Liver (tissue), 3 donors: ENCODE measurements around the gene TNRC6B.

Experiments used
- FOXA1 ChIP-seq: IDR thresholded peaks from 2 replicates; pipeline ENCODE4 v1.6.1; 2016; ENCODE audit warnings: antibody characterized with exemption
- HNF4G ChIP-seq: IDR thresholded peaks from 2 replicates; pipeline ENCODE4 v1.6.1; 2016; ENCODE audit warnings: antibody characterized with exemption
- JUND ChIP-seq, 2 donors: IDR thresholded peaks; 2 replicates each; pipeline ENCODE4 v1.6.1; 2016; ENCODE audit warnings: antibody characterized with exemption in 2 of 2
- RAD21 ChIP-seq, 2 donors: IDR thresholded peaks; 2 replicates each; pipeline ENCODE4 v1.6.1; 2016; ENCODE audit warnings: antibody characterized with exemption in 2 of 2, mild to moderate bottlenecking in 2 of 2
- SP1 ChIP-seq: IDR thresholded peaks from 2 replicates; pipeline ENCODE4 v1.6.1; 2018; ENCODE audit warnings: antibody characterized with exemption, mild to moderate bottlenecking
- TAF1 ChIP-seq: conservative IDR thresholded peaks from 2 replicates; pipeline ENCODE4 v1.6.1; 2016; ENCODE audit warnings: antibody characterized with exemption, mild to moderate bottlenecking
- YY1 ChIP-seq: IDR thresholded peaks from 2 replicates; pipeline ENCODE4 v1.6.1; 2016; ENCODE audit warnings: antibody characterized with exemption, mild to moderate bottlenecking
- TF ChIP-seq, protein P1 (sequence below): fragments of 150-350 bp; IDR thresholded peaks from 2 replicates; pipeline ENCODE4 v1.5.1; 2017; ENCODE audit warnings: improper control_type of control experiment, low read depth, low read length; ENCODE audit not compliant: missing input control
- TF ChIP-seq, protein P2 (sequence below): IDR thresholded peaks from 2 replicates; pipeline ENCODE4 v1.6.1; 2016; ENCODE audit warnings: antibody characterized with exemption
- TF ChIP-seq, protein P3 (sequence below): IDR thresholded peaks from 2 replicates; pipeline ENCODE4 v1.6.1; 2016; ENCODE audit warnings: antibody characterized with exemption
- donor health status: healthy.
- donor health status: healthy.

DNA sequence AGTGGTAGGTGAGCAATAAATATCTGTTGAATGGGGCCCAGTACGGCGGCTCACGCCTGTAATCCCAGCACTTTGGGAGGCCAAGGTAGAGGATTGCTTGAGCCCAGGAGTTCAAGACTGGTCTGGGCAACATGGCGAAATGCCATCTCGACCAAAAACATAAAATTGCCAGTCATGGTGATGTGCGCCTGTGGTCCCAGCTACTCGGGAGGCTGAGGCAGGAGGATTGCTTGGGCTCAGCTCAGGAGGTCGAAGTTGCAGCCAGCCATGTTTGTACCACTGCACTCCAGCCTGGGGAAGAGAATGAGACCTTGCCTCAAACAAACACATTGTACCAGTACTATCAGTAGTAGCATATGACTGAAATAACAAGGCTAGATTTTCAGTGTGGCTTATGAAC, 196.8 kb downstream of the TNRC6B start:
- TF ChIP-seq, protein P1, sequence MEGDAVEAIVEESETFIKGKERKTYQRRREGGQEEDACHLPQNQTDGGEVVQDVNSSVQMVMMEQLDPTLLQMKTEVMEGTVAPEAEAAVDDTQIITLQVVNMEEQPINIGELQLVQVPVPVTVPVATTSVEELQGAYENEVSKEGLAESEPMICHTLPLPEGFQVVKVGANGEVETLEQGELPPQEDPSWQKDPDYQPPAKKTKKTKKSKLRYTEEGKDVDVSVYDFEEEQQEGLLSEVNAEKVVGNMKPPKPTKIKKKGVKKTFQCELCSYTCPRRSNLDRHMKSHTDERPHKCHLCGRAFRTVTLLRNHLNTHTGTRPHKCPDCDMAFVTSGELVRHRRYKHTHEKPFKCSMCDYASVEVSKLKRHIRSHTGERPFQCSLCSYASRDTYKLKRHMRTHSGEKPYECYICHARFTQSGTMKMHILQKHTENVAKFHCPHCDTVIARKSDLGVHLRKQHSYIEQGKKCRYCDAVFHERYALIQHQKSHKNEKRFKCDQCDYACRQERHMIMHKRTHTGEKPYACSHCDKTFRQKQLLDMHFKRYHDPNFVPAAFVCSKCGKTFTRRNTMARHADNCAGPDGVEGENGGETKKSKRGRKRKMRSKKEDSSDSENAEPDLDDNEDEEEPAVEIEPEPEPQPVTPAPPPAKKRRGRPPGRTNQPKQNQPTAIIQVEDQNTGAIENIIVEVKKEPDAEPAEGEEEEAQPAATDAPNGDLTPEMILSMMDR, result no peak
- TF ChIP-seq RAD21 (IDR thresholded peaks at IDR 0.05), result no peak
- no peak for TF ChIP-seq SP1
- no peak for TF ChIP-seq FOXA1
- no peak for TF ChIP-seq HNF4G
- TF ChIP-seq JUND (IDR thresholded peaks at IDR 0.05), result no peak
- TF ChIP-seq, protein P2, sequence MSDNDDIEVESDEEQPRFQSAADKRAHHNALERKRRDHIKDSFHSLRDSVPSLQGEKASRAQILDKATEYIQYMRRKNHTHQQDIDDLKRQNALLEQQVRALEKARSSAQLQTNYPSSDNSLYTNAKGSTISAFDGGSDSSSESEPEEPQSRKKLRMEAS, result no peak
- TF ChIP-seq TAF1, result no peak
- no peak for TF ChIP-seq YY1
- TF ChIP-seq, protein P3, sequence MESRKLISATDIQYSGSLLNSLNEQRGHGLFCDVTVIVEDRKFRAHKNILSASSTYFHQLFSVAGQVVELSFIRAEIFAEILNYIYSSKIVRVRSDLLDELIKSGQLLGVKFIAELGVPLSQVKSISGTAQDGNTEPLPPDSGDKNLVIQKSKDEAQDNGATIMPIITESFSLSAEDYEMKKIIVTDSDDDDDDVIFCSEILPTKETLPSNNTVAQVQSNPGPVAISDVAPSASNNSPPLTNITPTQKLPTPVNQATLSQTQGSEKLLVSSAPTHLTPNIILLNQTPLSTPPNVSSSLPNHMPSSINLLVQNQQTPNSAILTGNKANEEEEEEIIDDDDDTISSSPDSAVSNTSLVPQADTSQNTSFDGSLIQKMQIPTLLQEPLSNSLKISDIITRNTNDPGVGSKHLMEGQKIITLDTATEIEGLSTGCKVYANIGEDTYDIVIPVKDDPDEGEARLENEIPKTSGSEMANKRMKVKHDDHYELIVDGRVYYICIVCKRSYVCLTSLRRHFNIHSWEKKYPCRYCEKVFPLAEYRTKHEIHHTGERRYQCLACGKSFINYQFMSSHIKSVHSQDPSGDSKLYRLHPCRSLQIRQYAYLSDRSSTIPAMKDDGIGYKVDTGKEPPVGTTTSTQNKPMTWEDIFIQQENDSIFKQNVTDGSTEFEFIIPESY, result no peak
